HepG2 (cell line): ENCODE data around the gene TAF3. TPM values are rescaled to one million over a fixed set of nuclear protein-coding genes. Genes with fewer than 3 reads are reported as not detected.

Source experiments
- ATAC-seq: fragments of 200-7000 bp; cut with Tn5 transposase; 3 replicates; pipeline ENCODE4 v1.9.1; 2020; ENCODE audit warnings: mild to moderate bottlenecking, moderate library complexity
- BruUV-seq: library from RNA; stranded (reverse); fragments of 400-500 nt; replicated peaks from 2 replicates; lab custom pipeline; 2021; lab: Mats Ljungman, UMichigan
- CTCF ChIA-PET: fragments of 300-600 bp; formaldehyde crosslinking; extraction: SDS; loops from one replicate; lab custom pipeline; 2021; ENCODE audit warnings: low total read pairs, inconsistent platforms, low intra/inter-chr PET ratio; lab: Yijun Ruan, JAX
- POLR2A ChIA-PET: fragments of 350-600 bp; sonication (Branson Sonifier 250); formaldehyde crosslinking; loops from one replicate; lab custom pipeline; 2020; ENCODE audit warnings: antibody characterized with exemption, inconsistent platforms; lab: Yijun Ruan, JAX
- DNase-seq: peaks from one replicate; pipeline ENCODE4 v3.0.0-alpha.2; 2015; ENCODE audit warnings: low spot score
- FAIRE-seq: peaks from 3 replicates; lab custom pipeline; 2011; peaks lifted over from hg19 to GRCh38; lab: Jason Lieb, UNC
- H2AFZ ChIP-seq: one replicate; pipeline ENCODE4 v1.6.1; 2011; ENCODE audit warnings: low read length, inconsistent platforms
- H3K27ac ChIP-seq: fragments of 300-600 bp; 3 replicates; pipeline ENCODE4 v1.8.0; 2011; ENCODE audit warnings: mixed run types, mild to moderate bottlenecking, mixed read lengths, low read length, inconsistent platforms; ENCODE audit not compliant: insufficient read depth; ENCODE audit errors: extremely low read length
- H3K27me3 ChIP-seq, 2 experiments: fragments of 200-600 bp in 1 of 2; 2 replicates in 1 of 2; 3 replicates in 1 of 2; pipeline versions ENCODE4 v1.6.0 to v1.8.0; 2011; ENCODE audit warnings: low read length in 2 of 2, mild to moderate bottlenecking in 2 of 2, moderate library complexity in 2 of 2, inconsistent platforms in 1 of 2; ENCODE audit not compliant: insufficient read depth in 2 of 2, control insufficient read depth in 1 of 2
- H3K36me3 ChIP-seq, 2 experiments: fragments of 200-600 bp in 1 of 2; replicated peaks in 1 of 2; 2 replicates in 1 of 2; 3 replicates in 1 of 2; pipeline versions ENCODE4 v1.5.1 to v1.8.0; 2011; ENCODE audit warnings: low read length in 2 of 2, inconsistent platforms in 1 of 2; ENCODE audit not compliant: insufficient read depth in 2 of 2, control insufficient read depth in 1 of 2
- H3K4me1 ChIP-seq: 2 replicates; pipeline ENCODE4 v1.5.1; 2012; ENCODE audit warnings: low read length, inconsistent platforms; ENCODE audit not compliant: insufficient read depth
- H3K4me2 ChIP-seq: 2 replicates; pipeline ENCODE4 v1.6.0; 2011; ENCODE audit warnings: low read depth, low read length, inconsistent platforms
- H3K4me3 ChIP-seq, 3 experiments: fragments of 200-600 bp in 1 of 3; sonication (generic), shearing (Covaris generic) in 1 of 3; replicated peaks in 1 of 3; 2 replicates each; pipeline ENCODE4 v1.5.1; 2011 to 2016; ENCODE audit warnings: low read length in 3 of 3, inconsistent platforms in 2 of 3, low read depth in 2 of 3, mild to moderate bottlenecking in 2 of 3, control low read depth in 1 of 3, mixed read lengths in 1 of 3; ENCODE audit not compliant: insufficient read depth in 1 of 3
- H3K79me2 ChIP-seq: one replicate; pipeline ENCODE4 v1.6.1; 2011; ENCODE audit warnings: low read length, inconsistent platforms; ENCODE audit not compliant: insufficient read depth
- H3K9ac ChIP-seq: 2 replicates; pipeline ENCODE4 v1.6.0; 2011; ENCODE audit warnings: mild to moderate bottlenecking, low read depth, low read length, inconsistent platforms; ENCODE audit not compliant: insufficient read depth
- H3K9me3 ChIP-seq: 2 replicates; pipeline ENCODE4 v1.5.1; 2012; ENCODE audit warnings: mild to moderate bottlenecking, low read length
- H4K20me1 ChIP-seq: 2 replicates; pipeline ENCODE4 v1.6.0; 2011; ENCODE audit warnings: inconsistent platforms, mild to moderate bottlenecking, low read length, moderate library complexity; ENCODE audit not compliant: insufficient read depth
- CBX2 ChIP-seq, 2 experiments: fragments of 200-600 bp in 1 of 2; sonication (generic); formaldehyde crosslinking in 1 of 2; IDR thresholded peaks; 2 replicates each; pipeline versions ENCODE4 v1.7.0 to v1.8.1; 2018 to 2022; ENCODE audit warnings: low read depth in 2 of 2, low read length in 1 of 2, mild to moderate bottlenecking in 1 of 2, missing genetic modification reagents in 1 of 2
- CREM ChIP-seq, 2 experiments: sonication (generic) in 1 of 2; formaldehyde crosslinking in 1 of 2; IDR thresholded peaks; 2 replicates each; pipeline versions ENCODE4 v1.4.0 to v1.6.1; 2016 to 2020; ENCODE audit warnings: antibody characterized with exemption in 1 of 2, mild to moderate bottlenecking in 1 of 2, missing genetic modification reagents in 1 of 2
- JUN ChIP-seq: sonication (generic); formaldehyde crosslinking; IDR thresholded peaks from 2 replicates; pipeline ENCODE4 v1.4.0; 2020; ENCODE audit warnings: mild to moderate bottlenecking, missing genetic modification reagents
- MAFK ChIP-seq, 2 experiments: IDR thresholded peaks in 1 of 2; conservative IDR thresholded peaks in 1 of 2; 2 replicates each; pipeline ENCODE4 v1.6.1; 2011; ENCODE audit warnings: improper control_type of control experiment in 2 of 2, low read length in 2 of 2
- MAX ChIP-seq: IDR thresholded peaks from 2 replicates; pipeline ENCODE4 v1.6.1; 2012; ENCODE audit warnings: inconsistent platforms
- PATZ1 ChIP-seq: sonication (generic); formaldehyde crosslinking; IDR thresholded peaks from 2 replicates; pipeline ENCODE4 v1.4.0; 2020; ENCODE audit warnings: missing genetic modification reagents
- RELA ChIP-seq: sonication (generic); formaldehyde crosslinking; IDR thresholded peaks from 2 replicates; pipeline ENCODE4 v1.4.0; 2020; ENCODE audit warnings: missing genetic modification reagents
- TEAD2 ChIP-seq: sonication (generic); formaldehyde crosslinking; IDR thresholded peaks from 2 replicates; pipeline ENCODE4 v1.9.0; 2021; ENCODE audit warnings: missing genetic modification reagents
- ZBTB37 ChIP-seq: sonication (generic); formaldehyde crosslinking; IDR thresholded peaks from 2 replicates; pipeline ENCODE4 v1.4.0; 2020; ENCODE audit warnings: mild to moderate bottlenecking, missing genetic modification reagents
- ZBTB7A ChIP-seq: sonication (generic); formaldehyde crosslinking; IDR thresholded peaks from 2 replicates; pipeline ENCODE4 v1.8.0; 2022; ENCODE audit warnings: mild to moderate bottlenecking, missing genetic modification reagents
- ZFP36 ChIP-seq: fragments of 150-350 bp; IDR thresholded peaks from 2 replicates; pipeline ENCODE4 v1.6.1; 2018; ENCODE audit warnings: borderline replicate concordance, low read length, low read depth; ENCODE audit not compliant: partially characterized antibody
- ZMYM2 ChIP-seq: sonication (generic); formaldehyde crosslinking; IDR thresholded peaks from 2 replicates; pipeline ENCODE4 v1.8.0; 2022; ENCODE audit warnings: mild to moderate bottlenecking, missing genetic modification reagents
- ZNF281 ChIP-seq: sonication (generic); formaldehyde crosslinking; IDR thresholded peaks from 2 replicates; pipeline ENCODE4 v1.4.0; 2020; ENCODE audit warnings: missing genetic modification reagents, borderline replicate concordance
- ZNF746 ChIP-seq: sonication (generic); formaldehyde crosslinking; IDR thresholded peaks from 2 replicates; pipeline ENCODE4 v1.8.0; 2022; ENCODE audit warnings: mild to moderate bottlenecking, missing genetic modification reagents
- WGBS: methylation state at CpG from one replicate; pipeline ENCODE4 v1.1.6; 2017; ENCODE audit warnings: low lambda C conversion rate; 5-methylcytosine and 5-hydroxymethylcytosine counted together
- in situ Hi-C: cut with HindIII; loops from 2 replicates; pipeline ENCODE4 v1.10.0; 2017; ENCODE audit warnings: low pct_unique_long_range_greater_than_20kb; ENCODE audit not compliant: extremely low pct_ligation_motif_present
- intact Hi-C: fragments of 100-400 bp; cut with micrococcal nuclease; formaldehyde crosslinking; loops from one replicate; pipeline ENCODE4 v1.10.0; 2022; ENCODE audit not compliant: unreplicated experiment
- polyA plus RNA-seq, 8 experiments: library from polyadenylated mRNA; depleted of rRNA in 3 of 8; stranded (reverse) in 7 of 8; unstranded in 1 of 8; fragments of >200 nt; fragmentation: Illumina TruSeq in 4 of 8; extraction: Trizol in 4 of 8; gene quantifications; 2 replicates each; pipeline versions ENCODE4 v1.2.1 to v1.2.3, GENCODE V29; 2011 to 2016; ENCODE audit warnings: low read depth in 4 of 8, missing spikeins in 1 of 8, mixed read lengths in 1 of 8; ENCODE audit not compliant: insufficient read depth in 1 of 8
- total RNA-seq, 5 experiments: library from RNA; depleted of rRNA; stranded (reverse); fragments of >200 nt; fragmentation: Illumina TruSeq; extraction: Trizol; gene quantifications; 2 replicates each; pipeline ENCODE4 v1.2.3, GENCODE V29; 2016; ENCODE audit warnings: low read depth in 1 of 5

The TAF3 gene
- total and polyA plus RNA-seq, 2 of the 13 experiments (the other 11 are each of a cell fraction or from before 2014, with no cell fraction given): 1.7 to 2.9 TPM

GRCh38 chr10:7965457-7965856 lies 147.2 kb downstream of the TAF3 start:
- no peak overlapping the region for H3K27ac ChIP-seq
- H3K36me3 ChIP-seq: peaks cover 3 to 21% of the 10 kb centered on the region in 2 experiments
- TF ChIP-seq MAFK (conservative IDR thresholded peaks at IDR 0.05 in 1 of 2, IDR thresholded peaks at IDR 0.05 in 1 of 2; ENCODE audit: low read length in 2 of 2) (no peak), MAX (no peak), ZNF281 (CRISPR knock-in tag) (no peak), JUN (no peak), ZBTB37 (CRISPR knock-in tag) (no peak), ZNF746 (CRISPR knock-in tag) (no peak), CREM (IDR thresholded peaks at IDR 0.05) (no peak), CREM (CRISPR knock-in tag; IDR thresholded peaks at IDR 0.05) (no peak), PATZ1 (no peak), ZMYM2 (no peak), ZFP36 (no peak), RELA (CRISPR knock-in tag) (no peak), CBX2 (IDR thresholded peaks at IDR 0.05; ENCODE audit: low read depth, low read length) (no peak), CBX2 (CRISPR knock-in tag; IDR thresholded peaks at IDR 0.05; ENCODE audit: low read depth) (no peak), TEAD2 (CRISPR knock-in tag) (no peak), ZBTB7A (CRISPR knock-in tag) (no peak)
- no peak for FAIRE-seq
- 97% methylated on average over 2 of the region's 2 CpGs for WGBS
- no peak overlapping the region for H3K9ac ChIP-seq
- DNase-seq: no peak
- in situ Hi-C loops: no loop called here
- H2AFZ ChIP-seq: no peak overlapping the region
- ChIA-PET CTCF (no interaction called here), POLR2A (no interaction called here)
- no TSS peak for BruUV-seq
- no peaks in the 10 kb centered on the region for H3K4me1 ChIP-seq
- H4K20me1 ChIP-seq: no peaks in the 10 kb centered on the region
- no peaks in the 10 kb centered on the region for H3K79me2 ChIP-seq
- no peak overlapping the region for H3K4me2 ChIP-seq
- H3K27me3 ChIP-seq: no peaks in the 10 kb centered on the region
- intact Hi-C loops: no loop called here
- no peak overlapping the region for H3K4me3 ChIP-seq
- no peak for ATAC-seq
- no peaks in the 10 kb centered on the region for H3K9me3 ChIP-seq
